Frontal cortex (tissue), 4 donors: ENCODE results near the gene FPR1. TPM values are rescaled to one million over a fixed set of nuclear protein-coding genes. Genes with fewer than 3 reads are reported as not detected.

ENCODE experiments used
- DNase-seq, 2 donors: peaks; one replicate each; pipeline ENCODE4 v3.0.0; 2012; ENCODE audit warnings: low spot score in 2 of 2
- FAIRE-seq: peaks from 2 replicates; lab custom pipeline; 2012; peaks lifted over from hg19 to GRCh38; lab: Jason Lieb, UNC
- total RNA-seq: library from RNA; depleted of rRNA; stranded (reverse); fragments of >200 nt; gene quantifications from one replicate; pipeline ENCODE4 v1.2.3, GENCODE V29; 2014
- donor health status: control.
- donor health status: control.
- donor health status: control.

Gene FPR1
- total RNA-seq, 1 donor from 2014 or later: 4.5 TPM

DNA sequence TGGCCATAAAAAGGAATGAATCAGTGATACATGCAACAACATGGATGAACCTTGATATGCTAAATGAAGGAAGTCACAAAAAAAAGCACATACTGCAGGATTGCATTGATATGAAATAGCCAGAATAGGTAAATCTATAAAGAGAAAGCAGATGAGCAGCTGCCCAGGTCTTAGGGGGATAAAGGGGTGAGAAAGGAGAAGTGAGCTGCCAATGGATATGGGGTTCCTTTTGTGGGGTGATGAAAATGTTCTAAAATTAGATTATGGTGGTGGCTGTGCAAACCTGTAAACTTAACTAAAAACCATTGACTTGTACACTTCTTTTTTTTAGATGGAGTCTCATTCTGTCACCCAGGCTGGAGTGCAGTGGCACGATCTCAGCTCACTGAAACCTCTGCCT lies 40.0 kb downstream of the FPR1 start:
- FAIRE-seq: no peak
- no peak for DNase-seq

DNA sequence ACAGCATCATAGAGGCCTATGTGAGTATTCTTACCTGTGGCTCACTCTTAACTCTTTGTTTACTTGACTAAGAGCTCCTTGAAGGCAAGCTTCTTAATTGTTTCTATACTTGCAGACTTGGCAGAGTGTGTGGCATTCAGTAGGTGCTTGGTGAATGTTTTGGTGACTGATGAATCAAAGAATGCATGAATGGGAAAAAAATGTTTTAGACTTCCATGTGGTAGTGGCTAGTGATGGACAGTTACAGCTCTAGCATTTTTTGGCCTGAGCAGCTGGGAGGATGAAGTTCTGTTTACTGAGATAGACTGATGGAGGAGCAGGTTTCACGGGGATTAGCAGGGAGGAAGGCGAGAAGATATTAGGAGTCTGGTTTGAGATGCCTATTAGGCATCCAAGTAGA lies 41.5 kb downstream of the FPR1 start:
- no peak for FAIRE-seq

DNA sequence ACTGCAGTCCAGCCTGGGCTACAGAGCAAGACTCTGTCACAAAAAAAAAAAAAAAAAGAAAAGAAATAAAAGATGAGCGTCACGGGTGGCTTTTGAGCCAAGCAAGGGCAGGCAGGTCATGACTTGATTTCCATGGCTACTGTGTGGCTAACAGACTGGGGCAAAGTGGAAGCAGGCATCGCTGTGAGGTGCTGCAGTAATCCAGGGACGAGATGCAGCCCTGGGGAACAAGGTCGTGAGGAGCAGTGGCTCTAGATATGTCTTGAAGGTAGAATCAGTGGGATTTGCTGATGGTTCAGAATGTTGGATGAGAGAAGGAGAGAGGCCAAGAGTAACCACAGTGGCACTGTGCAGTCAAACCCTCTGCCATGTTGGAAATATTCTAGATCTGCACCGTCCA lies 42.1 kb downstream of the FPR1 start:
- DNase-seq (no peak), FAIRE-seq (no peak)

More for the DNA sequence above, 41.5 kb downstream of the FPR1 start:
- DNase-seq: no peak

DNA sequence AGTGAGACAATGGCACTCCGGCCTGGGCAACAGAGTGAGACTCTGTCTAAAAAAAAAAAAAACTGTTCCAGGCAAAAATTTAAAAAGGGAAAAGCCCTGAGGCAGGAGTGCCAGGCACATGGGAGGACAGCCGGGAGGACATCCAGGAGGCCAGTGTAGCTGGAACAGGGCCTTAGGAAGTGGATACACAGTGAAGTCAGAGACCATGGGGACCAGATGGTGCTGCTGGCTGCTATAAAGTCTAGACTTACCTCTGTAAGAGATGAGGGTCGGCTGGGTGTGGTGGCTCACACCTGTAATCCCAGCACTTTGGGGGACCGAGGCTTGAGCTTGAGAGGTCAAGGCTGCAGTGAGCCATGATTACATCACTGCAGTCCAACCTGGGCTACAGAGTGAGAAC lies 42.9 kb downstream of the FPR1 start:
- no peak for DNase-seq
- FAIRE-seq: no peak

DNA sequence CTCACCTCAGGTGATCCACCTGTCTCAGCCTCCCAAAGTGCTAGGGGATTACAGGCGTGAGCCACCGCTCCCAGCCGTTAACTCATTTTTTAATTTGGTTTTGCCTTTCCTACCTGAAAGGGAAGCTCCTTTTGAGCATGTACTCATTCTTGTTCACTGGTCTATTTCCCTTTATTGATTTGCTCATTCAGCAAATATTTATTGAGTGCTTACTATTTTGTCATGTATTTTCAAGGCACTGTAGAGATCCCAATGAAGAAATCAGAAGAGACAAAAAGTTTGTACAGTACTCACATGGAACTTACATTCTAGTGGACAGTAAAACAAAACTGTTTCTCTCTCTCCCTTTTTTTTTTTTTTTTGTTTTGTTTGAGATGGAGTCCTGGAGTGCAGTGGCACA lies 44.8 kb downstream of the FPR1 start:
- DNase-seq (no peak), FAIRE-seq (no peak)

DNA sequence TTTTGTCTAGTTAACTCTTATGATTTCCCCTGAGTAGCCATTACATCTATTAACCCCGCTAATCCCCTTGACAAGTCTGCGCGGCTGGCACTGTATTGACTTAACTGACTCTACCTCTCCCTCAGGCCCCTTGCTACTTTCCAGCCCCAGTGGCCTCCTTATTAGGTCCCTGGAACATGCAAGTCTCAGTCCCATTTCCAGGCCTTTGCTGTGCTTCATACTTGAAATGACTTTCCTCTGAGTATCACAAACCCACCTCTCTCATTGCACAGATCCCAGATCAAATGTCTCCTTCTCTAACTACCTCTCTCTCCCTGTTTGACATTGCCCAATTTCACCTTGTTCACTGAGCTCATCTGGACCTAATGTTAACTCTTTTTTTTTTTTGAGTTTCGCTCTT lies 45.4 kb downstream of the FPR1 start:
- DNase-seq (no peak), FAIRE-seq (no peak)

DNA sequence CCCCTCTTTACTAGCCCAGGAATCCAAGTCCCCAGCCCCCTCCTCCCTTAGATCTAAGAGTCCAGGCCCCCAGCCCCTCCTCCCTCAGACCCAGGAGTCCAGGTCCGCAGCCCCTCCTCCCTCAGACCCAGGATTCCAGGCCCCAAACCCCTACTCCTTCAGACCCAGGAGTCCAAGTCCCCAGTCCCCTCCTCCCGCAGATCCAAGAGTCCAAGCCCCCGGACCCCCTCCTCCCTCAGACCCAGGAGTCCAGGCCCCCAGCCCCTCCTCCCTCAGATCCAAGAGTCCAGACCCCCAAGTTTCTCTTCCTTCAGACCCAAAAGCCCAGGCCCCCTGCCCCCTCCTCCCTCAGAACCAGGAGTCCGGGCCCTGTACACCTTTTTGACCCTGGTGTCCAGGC lies 47.1 kb downstream of the FPR1 start:
- FAIRE-seq: no peak
- no peak for DNase-seq

DNA sequence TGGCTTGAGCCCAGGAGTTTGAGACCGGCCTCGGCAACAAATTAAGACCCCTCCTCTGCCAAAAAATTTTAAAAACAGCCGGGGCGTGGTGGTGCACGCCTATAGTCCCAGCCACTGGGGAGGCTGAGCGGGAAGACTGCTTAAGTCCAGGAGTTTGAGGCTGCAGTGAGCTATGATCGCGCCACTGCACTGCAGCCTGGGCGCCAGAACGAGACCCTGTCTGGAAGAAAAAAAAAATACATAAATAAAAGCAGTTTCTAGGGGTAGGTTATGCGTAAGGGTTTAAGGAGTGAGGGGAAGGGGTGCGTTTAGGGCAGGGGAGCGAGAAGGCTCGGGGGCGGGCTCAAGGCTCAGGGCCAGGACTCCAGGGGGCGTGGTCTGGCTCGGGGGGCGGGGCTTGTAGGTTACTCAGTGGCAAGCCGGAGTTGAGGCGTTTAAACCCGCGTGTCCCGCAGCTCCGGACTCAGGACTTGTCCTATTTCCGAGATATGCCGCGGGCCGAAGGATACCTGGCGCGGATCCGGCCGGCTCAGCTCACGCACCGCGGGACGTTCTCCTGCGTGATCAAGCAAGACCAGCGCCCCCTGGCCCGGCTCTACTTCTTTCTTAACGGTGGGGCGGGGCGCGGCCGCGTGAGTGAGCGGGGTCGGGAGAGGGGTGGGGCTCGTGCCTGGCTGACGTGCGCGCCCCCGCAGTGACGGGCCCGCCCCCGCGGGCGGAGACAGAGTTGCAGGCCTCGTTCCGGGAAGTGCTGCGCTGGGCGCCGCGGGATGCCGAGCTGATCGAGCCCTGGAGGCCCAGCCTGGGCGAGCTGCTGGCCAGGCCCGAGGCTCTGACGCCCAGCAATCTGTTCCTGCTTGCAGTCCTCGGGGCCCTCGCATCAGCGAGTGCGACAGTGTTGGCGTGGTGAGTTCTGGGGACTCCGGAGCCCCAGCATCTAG lies 47.8 kb downstream of the FPR1 start:
- FAIRE-seq (no peak), DNase-seq (peak; percentile 95 to 98)

DNA sequence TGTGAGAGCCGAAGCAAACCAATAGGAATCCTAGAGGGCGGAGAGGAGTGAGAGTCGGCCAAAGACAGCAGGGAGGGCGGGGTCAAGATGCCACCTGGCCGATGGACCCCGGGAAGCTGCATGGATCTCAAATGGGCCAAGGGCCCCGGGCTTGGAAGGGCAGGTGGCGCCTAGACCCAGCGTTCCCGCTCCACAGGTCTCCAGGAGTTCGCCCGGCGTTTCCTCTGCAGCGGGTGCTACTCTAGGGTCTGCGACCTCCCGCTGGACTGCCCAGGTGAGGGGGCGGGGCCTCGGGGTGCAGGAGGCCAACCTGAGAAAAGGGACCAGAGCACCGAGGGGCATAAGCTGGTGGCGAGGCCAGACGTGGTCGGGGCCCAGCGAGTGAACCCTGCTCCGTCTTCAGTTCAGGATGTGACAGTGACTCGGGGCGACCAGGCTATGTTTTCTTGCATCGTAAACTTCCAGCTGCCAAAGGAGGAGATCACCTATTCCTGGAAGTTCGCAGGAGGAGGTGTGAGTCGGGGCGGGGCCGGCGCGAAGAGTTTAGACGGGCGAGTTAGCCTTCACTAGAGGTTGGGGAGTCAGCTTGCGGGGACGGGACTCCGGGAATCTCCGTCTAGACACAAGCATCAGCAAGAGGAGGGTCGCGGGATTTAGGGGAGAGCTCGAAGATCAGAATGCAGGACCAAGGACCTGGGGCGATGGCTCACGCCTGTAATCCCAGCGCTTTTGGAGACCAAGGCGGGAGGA lies 48.7 kb downstream of the FPR1 start:
- FAIRE-seq: no peak
- DNase-seq: peak in 1 of 2 donors; percentile 28

DNA sequence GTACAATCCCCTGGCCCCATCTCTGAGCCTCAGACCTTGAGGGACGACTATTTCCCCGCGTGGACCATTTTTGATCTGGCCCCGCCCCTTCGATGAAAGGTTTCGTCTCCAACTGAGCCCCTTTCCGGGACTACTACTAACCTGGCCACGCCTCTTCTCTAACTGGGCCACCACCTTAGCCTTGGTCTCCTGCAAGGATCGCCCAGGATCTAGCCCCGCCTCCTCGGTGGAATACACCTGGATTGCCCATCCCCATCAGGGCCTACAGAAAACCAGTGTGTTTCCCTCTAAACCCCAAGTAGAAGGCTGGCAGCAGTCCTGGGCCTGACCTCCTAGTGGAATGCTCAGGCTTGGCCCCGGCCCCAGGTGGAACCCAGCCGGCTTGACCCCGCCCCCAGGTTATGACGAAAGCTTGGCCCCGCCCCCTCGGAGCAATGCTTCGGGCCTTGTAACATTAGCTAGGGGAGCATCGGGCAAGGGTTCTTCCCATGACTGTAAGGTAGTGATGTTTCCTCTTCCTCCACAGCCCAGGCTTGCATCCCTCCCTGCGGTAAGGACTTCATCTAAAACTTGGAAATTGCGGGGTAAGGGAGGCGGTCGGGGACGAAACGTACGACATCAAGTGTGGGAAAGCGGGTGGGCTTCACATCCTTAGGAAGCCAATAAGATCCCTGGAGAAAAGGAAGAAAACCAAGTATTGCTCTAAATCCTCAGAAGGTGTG lies 49.4 kb downstream of the FPR1 start:
- no peak for FAIRE-seq
- DNase-seq: peak; percentile 47 to 76

DNA sequence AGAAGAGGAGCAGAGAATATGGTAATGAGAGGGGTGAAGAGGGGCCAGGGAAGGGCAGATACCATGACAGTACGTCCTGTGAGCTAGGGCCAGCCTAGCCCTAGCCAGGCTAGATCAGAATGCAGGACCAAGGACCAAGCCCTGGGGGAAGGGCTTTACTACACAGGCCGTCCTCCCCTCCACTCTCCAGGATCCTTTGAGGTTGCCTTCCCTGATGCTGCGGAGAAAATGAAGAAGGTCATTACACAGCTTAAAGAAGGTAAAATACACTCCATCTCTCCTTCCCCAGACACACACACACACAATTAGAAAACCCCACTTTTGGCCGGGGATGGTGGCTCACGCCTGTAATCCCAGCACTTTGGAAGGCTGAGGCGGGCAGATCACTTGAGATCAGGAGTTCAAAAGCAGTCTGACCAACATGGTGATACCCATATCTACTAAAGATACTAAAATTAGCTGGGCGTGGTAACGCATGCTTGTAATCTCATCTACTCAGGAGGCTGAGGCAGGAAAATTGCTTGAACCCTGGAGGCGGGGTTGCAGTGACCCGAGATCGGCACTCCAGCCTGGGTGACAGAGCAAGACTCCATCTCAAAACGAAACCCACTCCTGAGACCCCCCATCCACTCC lies 50.1 kb downstream of the FPR1 start:
- peak in 1 of 2 donors; percentile 6 for DNase-seq
- no peak for FAIRE-seq

DNA sequence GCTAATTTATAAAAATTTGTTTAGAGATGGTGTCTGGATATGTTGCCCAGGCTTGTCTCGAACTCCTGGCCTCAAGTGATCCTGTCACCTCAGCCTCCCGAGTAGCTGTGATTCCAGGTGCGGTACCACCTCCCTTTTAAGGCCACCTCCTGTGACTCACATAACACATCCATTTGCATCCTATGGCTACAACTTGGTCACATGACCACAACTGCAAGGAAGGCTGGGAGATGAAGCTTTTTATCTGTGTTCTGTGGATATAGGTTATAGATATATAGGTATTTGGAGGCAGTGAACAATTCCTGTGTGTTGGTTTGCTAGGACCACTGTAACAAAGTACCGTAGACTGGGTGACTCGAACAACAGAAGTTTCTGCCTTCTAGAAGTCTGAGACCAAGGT lies 52.5 kb downstream of the FPR1 start:
- DNase-seq (no peak), FAIRE-seq (no peak)

DNA sequence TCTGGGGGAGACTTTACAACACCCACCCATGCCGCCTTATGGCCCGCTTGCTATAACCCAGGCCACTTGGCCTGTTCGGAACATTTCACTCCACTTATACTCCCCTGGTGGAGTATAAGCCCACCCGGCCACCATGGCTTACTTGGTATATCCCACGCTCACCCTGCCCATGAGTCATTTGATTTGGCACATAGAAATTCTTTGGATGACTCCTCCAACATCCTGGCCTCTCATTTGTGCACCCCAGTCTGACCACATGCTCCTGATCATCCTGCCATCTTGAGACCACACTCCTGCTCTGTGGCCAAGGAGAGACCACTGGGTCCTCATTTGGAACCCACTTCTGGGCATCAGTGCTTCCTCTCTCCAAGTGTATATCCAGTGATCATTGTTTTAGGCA lies 53.4 kb downstream of the FPR1 start:
- FAIRE-seq (no peak), DNase-seq (no peak)

DNA sequence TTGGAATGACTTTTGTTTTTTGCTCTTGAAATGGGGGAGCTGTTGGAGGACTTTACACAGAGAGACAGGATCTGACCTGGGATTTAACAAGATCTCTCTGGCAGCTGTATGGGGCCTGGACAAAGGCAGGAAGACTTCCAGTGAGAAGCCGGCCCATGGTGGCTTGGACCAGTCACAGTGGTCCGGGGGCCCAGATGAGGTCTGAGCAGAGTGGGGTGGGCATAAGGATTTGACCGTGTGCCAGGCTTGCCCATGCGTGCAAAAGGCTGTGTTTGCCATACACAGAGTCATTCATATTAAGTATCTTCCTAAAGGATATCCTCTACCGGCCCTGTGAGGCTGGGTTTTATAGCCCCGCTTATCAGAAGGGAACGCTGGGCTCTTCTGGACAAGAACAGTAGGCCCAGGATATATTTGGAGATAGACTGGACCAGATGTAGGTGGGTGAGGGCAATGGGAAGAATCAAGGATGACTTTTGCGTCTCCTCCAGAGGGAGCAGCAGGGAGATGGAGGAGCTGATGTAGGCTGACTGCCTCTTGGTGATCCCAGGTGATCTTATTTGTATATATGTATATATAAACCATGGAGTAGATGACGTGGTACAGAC lies 54.4 kb downstream of the FPR1 start:
- FAIRE-seq (no peak), DNase-seq (peak; percentile 1 to 12)

DNA sequence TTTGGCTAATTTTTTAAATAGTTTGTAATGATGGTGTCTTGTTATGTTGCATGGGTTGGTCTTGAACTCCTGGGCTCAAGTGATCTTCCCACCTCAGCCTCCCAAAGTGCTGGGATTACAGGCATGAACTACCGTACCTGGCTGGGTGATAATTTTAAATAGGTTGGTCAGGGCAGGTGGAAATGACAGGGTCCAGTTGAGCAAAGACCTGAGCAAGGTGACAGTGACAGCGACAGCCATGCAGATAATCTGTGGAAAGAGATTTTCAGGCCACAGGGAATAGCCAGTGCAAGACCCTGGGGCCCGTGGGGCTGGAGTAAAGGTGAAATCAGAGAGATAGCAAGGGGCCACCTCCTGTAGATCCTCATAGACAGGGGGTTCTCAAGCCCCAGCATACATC lies 55.1 kb downstream of the FPR1 start:
- no peak for DNase-seq
- FAIRE-seq: no peak

Other genes starting within 250 kb of the FPR1 start
- not detected for gene SIGLEC6, start 220.2 kb downstream of the FPR1 start, total RNA-seq
- gene ZNF175, start 180.6 kb downstream of the FPR1 start, total RNA-seq: 7.3 TPM
- under 0.01 TPM for gene SIGLEC5, start 121.5 kb downstream of the FPR1 start, total RNA-seq
- gene SIGLEC14, start 105.1 kb downstream of the FPR1 start, total RNA-seq: 0.41 TPM
- gene SPACA6, start 58.5 kb downstream of the FPR1 start, total RNA-seq: 3.7 TPM
- gene HAS1, start 27.9 kb downstream of the FPR1 start, total RNA-seq: 3.3 TPM
- 0.41 TPM for gene FPR2, start 9.3 kb upstream of the FPR1 start, total RNA-seq
- gene FPR3, start 43.3 kb upstream of the FPR1 start, total RNA-seq: under 0.01 TPM
- gene ZNF577, start 136.1 kb upstream of the FPR1 start, total RNA-seq: 64.8 TPM
- gene ZNF649, start 153.1 kb upstream of the FPR1 start, total RNA-seq: 41.2 TPM
- gene ZNF613, start 175.6 kb upstream of the FPR1 start, total RNA-seq: 10.6 TPM
- 20.8 TPM for gene ZNF350, start 235.0 kb upstream of the FPR1 start, total RNA-seq